Kidney (tissue), 14 donors: ENCODE data around the gene TOP3A. TPM values are rescaled to one million over a fixed set of nuclear protein-coding genes. Genes with fewer than 3 reads are reported as not detected.

ENCODE experiments used
- DNase-seq, 5 donors: peaks; one replicate each; pipeline ENCODE4 v3.0.0-alpha.2; 2013 to 2020
- FAIRE-seq: peaks from 2 replicates; lab custom pipeline; 2012; peaks lifted over from hg19 to GRCh38; lab: Jason Lieb, UNC
- H3K27ac ChIP-seq, 2 donors: one replicate each; pipeline ENCODE4 v1.7.0; 2013; ENCODE audit warnings: low read depth in 2 of 2, low read length in 2 of 2, inconsistent platforms in 1 of 2
- H3K27me3 ChIP-seq: one replicate; pipeline ENCODE4 v1.7.1; 2013; ENCODE audit warnings: low read length, inconsistent platforms; ENCODE audit not compliant: control insufficient read depth, insufficient read depth
- H3K36me3 ChIP-seq, 3 donors: one replicate each; pipeline versions ENCODE4 v1.7.0 to v1.7.1; 2013; ENCODE audit warnings: low read length in 3 of 3, control low read depth in 1 of 3, inconsistent platforms in 1 of 3; ENCODE audit not compliant: insufficient read depth in 3 of 3, control insufficient read depth in 2 of 3
- H3K4me1 ChIP-seq, 3 donors: one replicate each; pipeline versions ENCODE4 v1.7.0 to v1.7.1; 2013; ENCODE audit warnings: low read length in 3 of 3, inconsistent platforms in 1 of 3, low read depth in 1 of 3; ENCODE audit not compliant: control insufficient read depth in 2 of 3, insufficient read depth in 2 of 3
- H3K4me3 ChIP-seq, 3 donors: one replicate each; pipeline versions ENCODE4 v1.7.0 to v1.8.1; 2013; ENCODE audit warnings: low read length in 3 of 3, control low read depth in 1 of 3, inconsistent platforms in 1 of 3
- H3K9ac ChIP-seq, 3 donors: one replicate each; pipeline versions ENCODE4 v1.7.0 to v1.7.1; 2013; ENCODE audit warnings: low read length in 3 of 3, control low read depth in 1 of 3, inconsistent platforms in 1 of 3
- H3K9me3 ChIP-seq, 3 donors: one replicate each; pipeline versions ENCODE4 v1.7.0 to v1.7.1; 2013; ENCODE audit warnings: low read length in 3 of 3, control low read depth in 1 of 3, inconsistent platforms in 1 of 3; ENCODE audit not compliant: control insufficient read depth in 2 of 3, insufficient read depth in 1 of 3
- CTCF ChIP-seq: IDR thresholded peaks from 3 replicates; pipeline ENCODE4 v1.5.1; 2012; ENCODE audit warnings: mild to moderate bottlenecking, moderate library complexity, borderline replicate concordance; ENCODE audit not compliant: insufficient read depth; ENCODE audit errors: extremely low read depth
- intact Hi-C: fragments of 100-400 bp; cut with DNase I; formaldehyde crosslinking; loops from one replicate; pipeline ENCODE4 v1.11.1; 2022
- polyA plus RNA-seq: library from polyadenylated mRNA; stranded (reverse); fragments of 350-450 nt; fragmentation: Illumina TruSeq; extraction: RNeasy Lipid Tissue Mini Kit (QIAGEN cat#74804); gene quantifications from one replicate; pipeline ENCODE4 v1.2.3, GENCODE V29; 2014; ENCODE audit warnings: low read depth, low replicate concordance; ENCODE audit not compliant: insufficient read depth
- total RNA-seq: library from RNA; stranded (reverse); fragmentation: NEBNext Ultra II Directional; extraction: Animal tissue kit (Norgen Biotek cat#: 25700); gene quantifications from one replicate; pipeline ENCODE4 v1.2.1, GENCODE V29; 2021
- donor health status: control.
- donor health status: control.
- donor health status: control.
- donor health status: control.
- donor health status: control.
- donor health status: DM: yes; HTN: yes; CAD: no.
- donor health status: Normal renal cell carcinoma (clear cell type).

The TOP3A gene
- total and polyA plus RNA-seq, 2 donors from 2014 or later, result 7.9 to 30.3 TPM

GRCh38 chr17:18225642-18226283 is 89.0 kb downstream of the TOP3A start:
- peak in 4 of 5 donors; percentile 31 to 89 (median 55) for DNase-seq
- Histone ChIP-seq H3K36me3 (no peaks in the 10 kb centered on the region), H3K27me3 (no peaks in the 10 kb centered on the region), H3K9me3 (no peaks in the 10 kb centered on the region), H3K27ac (no peak overlapping the region), H3K9ac (peak overlapping the region; percentile 68 to 83 (median 81)), H3K4me3 (peak overlapping the region; percentile 76 to 88 (median 77)), H3K4me1 (peaks cover 0 to 6% (median 6%) of the 10 kb centered on the region in 3 donors)
- no peak for FAIRE-seq
- TF ChIP-seq CTCF, result no peak
- intact Hi-C loops, result no loop called here

GRCh38 chr17:18225121-18225641 is 89.6 kb downstream of the TOP3A start, which contains the start of gene LLGL1:
Gene LLGL1, plus strand, starts transcription at chr17:18225635. Its CDS starts 48 bp downstream, at chr17:18225683.
- H3K36me3 ChIP-seq, result no peaks in the 10 kb centered on the region
- TF ChIP-seq CTCF, result no peak
- DNase-seq, result peak; percentile 96 to 99 (median 97)
- no peaks in the 10 kb centered on the region for H3K9me3 ChIP-seq
- peak within 1 kb of the TSS; percentile 68 to 83 (median 81) for H3K9ac ChIP-seq
- no peak for FAIRE-seq
- H3K27me3 ChIP-seq, result no peaks in the 10 kb centered on the region
- intact Hi-C loops, result no loop called here
- peaks cover 0 to 6% (median 6%) of the 10 kb centered on the region in 3 donors for H3K4me1 ChIP-seq
- H3K4me3 ChIP-seq, result peak within 1 kb of the TSS; percentile 76 to 88 (median 77)
- H3K27ac ChIP-seq, result no peak within 1 kb of the TSS

GRCh38 chr17:18224387-18225120 is 90.2 kb downstream of the TOP3A start:
- Histone ChIP-seq H3K27me3 (no peaks in the 10 kb centered on the region), H3K27ac (no peak overlapping the region), H3K4me1 (peaks cover 0 to 6% (median 6%) of the 10 kb centered on the region in 3 donors), H3K9me3 (no peaks in the 10 kb centered on the region), H3K36me3 (no peaks in the 10 kb centered on the region), H3K9ac (peak overlapping the region; percentile 29 to 81 (median 51)), H3K4me3 (peak overlapping the region; percentile 56 to 70 (median 60))
- DNase-seq (peak in 3 of 5 donors; percentile 48 to 82 (median 77)), FAIRE-seq (no peak)
- TF ChIP-seq CTCF, result no peak
- intact Hi-C loops, result no loop called here
